ENCODE results near the gene USF3.

Gene USF3

DNA sequence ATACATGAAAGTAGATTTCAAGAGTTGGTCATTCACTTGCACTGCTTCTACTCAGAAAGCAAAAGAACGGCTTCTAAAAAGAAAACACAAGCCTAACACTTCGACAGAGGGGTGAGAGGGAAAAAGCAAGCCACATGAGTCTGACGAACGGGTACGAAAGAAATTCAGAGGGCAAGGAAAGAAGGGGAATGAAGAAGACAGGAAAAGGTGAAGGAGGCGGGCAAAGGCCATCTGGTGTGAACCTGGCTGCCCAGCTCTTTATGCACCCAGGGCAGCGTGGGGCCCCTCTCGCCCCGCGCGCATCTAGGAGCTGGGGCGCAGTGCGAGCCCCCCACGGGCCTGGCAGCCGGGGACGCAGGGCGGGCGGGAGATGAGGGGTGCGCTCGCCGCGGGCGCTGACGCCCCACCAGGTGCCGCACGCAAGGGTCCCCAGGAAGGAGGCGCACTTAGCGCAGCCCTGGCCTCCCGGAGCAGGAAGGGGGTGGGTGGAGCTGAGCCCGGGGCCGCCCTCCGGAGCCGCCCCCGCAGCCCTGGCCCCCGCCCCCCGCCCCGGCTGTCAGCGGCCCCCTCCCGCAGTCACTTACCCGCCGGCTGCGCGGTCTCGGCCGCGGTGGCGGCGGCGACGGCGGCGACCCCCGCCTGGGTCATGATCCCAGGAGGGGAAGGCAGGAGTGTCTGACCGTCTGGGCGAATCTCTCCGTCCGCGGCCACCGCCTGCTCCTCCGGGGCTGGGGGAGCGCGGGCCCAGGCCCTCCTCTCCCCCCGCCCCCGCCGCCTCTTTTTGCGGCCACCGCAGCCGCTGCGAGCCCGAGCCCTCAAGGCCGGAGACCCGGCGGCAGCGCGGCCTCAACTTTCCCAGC lies at the start of gene USF3:
Gene USF3, minus strand, starts transcription at position 857 of the 860 bp plus-strand sequence. CDS start 21,764 bp downstream, outside the sequence.
- peak; percentile 10 for DNase-seq

- peak; percentile 71 for DNase-seq
Measured at GRCh38 chr3:113745756-113746547, 49.5 kb upstream of the USF3 start, which contains the start of gene NAA50. TSS of gene NAA50 (minus strand) at chr3:113746249. CDS start at chr3:113745949, 300 bp downstream.

- DNase-seq = peak; percentile 31
Measured at GRCh38 chr3:113744941-113745755, 48.7 kb upstream of the USF3 start.

DNA sequence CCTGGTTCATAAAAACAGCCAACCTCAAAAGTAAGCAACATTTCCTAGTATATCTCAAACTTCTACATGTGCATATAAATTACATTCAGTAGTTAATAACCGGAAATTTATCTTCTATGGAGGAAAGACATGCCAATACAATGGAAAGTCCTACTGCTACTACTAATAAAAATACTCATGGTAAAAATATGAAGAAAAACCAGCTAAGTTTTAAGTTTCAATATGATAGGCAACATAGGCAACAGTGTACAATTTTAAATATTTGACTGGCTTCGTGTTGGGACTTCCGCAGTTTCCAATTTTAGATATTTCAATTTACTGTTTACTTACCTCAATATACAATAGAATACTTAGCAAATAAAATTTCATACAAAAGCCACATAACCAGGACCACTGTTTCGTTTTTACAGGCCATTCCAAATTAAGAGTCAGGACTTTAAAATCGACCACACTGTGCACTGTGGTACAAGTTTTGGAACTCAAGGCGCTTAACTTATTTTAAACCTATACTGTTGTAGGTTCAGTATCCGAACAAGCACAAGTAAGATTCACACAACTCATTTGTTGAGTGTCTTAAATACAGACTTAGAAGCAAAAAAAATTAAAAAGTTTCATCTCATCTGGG lies 46.7 kb upstream of the USF3 start:
- no peak for DNase-seq

- no peak for DNase-seq
Measured at GRCh38 chr3:113741620-113742019, 45.2 kb upstream of the USF3 start.

GRCh38 chr3:113741086-113741485 lies 44.6 kb upstream of the USF3 start:
- DNase-seq = no peak

GRCh38 chr3:113736548-113737089 lies 40.2 kb upstream of the USF3 start:
- no peak for DNase-seq

GRCh38 chr3:113731694-113732093 lies 35.3 kb upstream of the USF3 start:
- no peak for DNase-seq

DNA sequence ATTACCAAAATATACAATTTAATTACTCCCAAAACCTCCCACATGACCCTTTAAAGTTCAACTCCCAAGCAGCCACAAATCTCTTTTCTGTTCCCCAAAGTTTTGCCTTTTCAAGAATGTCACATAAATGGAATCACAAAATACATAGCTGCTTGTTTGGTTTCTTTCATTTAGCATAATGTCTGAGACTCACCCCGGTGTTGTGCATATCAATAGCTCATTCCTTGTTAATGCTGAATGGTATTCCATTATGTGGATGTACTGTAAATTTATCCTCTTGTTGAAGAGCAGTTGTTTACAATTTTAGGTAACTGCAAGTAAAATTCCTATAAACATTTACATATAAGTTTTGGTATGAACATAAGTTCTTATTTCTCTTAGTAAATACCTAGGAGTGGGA lies 34.1 kb upstream of the USF3 start:
- no peak for DNase-seq

- DNase-seq = no peak
Measured at GRCh38 chr3:113728661-113729060, 32.2 kb upstream of the USF3 start.

DNA sequence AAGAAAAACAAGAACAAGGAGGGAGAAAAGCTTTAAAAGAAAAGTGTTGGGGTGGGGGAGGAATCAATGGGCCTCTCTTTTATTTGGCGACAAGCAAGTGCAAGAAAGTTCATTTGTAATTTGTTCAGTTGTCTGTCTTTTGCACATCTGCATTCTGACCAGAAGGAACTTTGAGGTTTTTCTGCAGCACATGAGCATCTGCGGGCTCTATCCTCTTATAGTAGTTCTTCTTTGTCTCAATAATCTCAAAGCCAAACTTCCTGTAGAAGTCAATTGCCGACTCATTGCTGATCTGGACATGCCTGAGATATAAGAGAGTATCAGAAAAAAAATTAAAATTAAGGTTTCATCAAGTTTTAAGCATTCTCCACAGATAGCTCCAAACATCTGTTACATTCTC lies 25.2 kb upstream of the USF3 start:
- no peak for DNase-seq

DNA sequence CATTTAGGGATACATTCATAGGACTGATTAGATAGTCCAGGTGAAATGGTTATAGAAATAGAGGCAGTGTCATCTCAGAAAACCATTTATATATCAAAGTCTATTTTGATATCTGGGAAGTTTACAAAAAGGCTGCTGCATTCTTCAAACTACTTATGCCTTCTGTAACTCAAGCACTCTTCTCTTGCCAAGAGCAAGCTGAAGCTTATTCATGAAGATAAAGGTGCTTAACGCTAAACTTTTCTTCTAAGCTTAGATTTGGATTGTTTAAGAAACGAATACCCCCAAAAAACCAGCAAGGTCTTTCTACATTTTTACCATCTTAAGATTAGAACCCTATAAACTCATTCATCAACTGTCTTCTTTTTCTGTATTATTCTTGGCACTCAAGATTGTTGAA lies 23.3 kb upstream of the USF3 start:
- no peak for DNase-seq

DNA sequence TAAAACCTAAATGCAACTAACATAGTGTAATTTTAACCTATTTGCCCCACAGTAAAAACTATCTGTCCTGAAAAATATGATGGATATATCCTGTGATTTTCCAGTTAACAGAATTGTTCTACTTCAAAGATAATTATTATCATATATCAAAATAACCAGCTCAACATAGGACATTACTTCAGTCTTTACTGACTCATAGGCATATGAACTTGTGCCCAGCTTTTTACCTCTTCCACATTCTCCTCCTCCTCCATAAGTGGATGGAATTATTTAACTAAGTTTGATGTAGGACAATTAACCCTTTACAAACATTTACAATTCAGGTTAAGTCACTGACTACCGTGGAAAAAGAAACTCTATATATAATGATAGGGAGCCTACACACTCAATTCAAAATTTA lies 22.9 kb upstream of the USF3 start:
- DNase-seq = no peak

GRCh38 chr3:113717818-113718217 lies 21.4 kb upstream of the USF3 start:
- no peak for DNase-seq

- DNase-seq = no peak
Measured at GRCh38 chr3:113717308-113717707, 20.9 kb upstream of the USF3 start.

GRCh38 chr3:113714702-113715101 lies 18.3 kb upstream of the USF3 start:
- DNase-seq = no peak

GRCh38 chr3:113712129-113712528 lies 15.7 kb upstream of the USF3 start:
- no peak for DNase-seq

- DNase-seq = no peak
Measured at GRCh38 chr3:113707835-113708234, 11.4 kb upstream of the USF3 start.

GRCh38 chr3:113698956-113699355 lies 2.5 kb upstream of the USF3 start:
- DNase-seq = no peak

- DNase-seq = no peak
Measured at GRCh38 chr3:113698213-113698742, 1.8 kb upstream of the USF3 start.

DNA sequence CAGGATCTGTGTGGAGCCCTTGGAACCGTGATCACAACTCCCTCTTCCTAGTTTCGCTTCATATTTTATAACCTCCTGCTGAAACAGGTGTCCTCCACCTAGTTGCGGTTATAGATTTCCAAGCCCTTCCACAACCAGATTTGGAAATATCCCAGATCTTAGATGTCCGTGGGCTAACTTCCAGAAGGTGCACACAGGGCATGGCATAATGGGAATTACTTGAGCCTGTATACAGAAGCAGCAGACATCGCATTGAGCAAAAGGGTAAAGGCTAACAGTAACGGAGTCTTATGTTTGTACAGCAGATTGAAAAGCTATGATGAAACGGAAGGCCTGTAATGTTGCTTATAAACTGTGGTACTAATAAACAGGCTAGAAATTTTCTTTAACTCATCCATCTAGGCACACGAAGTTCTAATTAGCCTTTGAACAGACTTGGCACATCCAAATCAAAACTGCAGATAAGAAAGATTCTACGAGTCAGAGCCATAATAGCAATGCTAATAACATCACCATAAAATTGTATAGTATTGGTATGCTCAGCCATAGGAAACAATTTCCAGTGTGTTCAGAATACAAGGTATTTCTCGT lies 1.2 kb upstream of the USF3 start:
- DNase-seq = no peak
